Epithelial cell of esophagus (primary cell): Measurements from ENCODE around the gene TGFB3.

Experiments used
- DNase-seq: peaks from one replicate; pipeline ENCODE4 v3.0.0; 2010; ENCODE audit warnings: low read depth
- H3K4me3 ChIP-seq: 2 replicates; pipeline ENCODE4 v1.5.1; 2011; ENCODE audit warnings: mild to moderate bottlenecking, low read length, control low read depth
- CTCF ChIP-seq: IDR thresholded peaks from 2 replicates; pipeline ENCODE4 v1.5.1; 2011; ENCODE audit warnings: low read depth, mild to moderate bottlenecking, low read length, control low read depth, inconsistent platforms; ENCODE audit not compliant: insufficient read depth; ENCODE audit errors: missing control alignments

Gene TGFB3

GRCh38 chr14:75941030-75941429 is 40.8 kb downstream of the TGFB3 start:
- no peak for DNase-seq
- H3K4me3 ChIP-seq = no peak overlapping the region
- TF ChIP-seq CTCF = no peak

GRCh38 chr14:75939200-75939599 is 42.6 kb downstream of the TGFB3 start:
- peak; percentile 7 for DNase-seq
- TF ChIP-seq CTCF = no peak
- H3K4me3 ChIP-seq = no peak overlapping the region

GRCh38 chr14:75934998-75935628 is 46.7 kb downstream of the TGFB3 start:
- no peak overlapping the region for H3K4me3 ChIP-seq
- DNase-seq = no peak
- TF ChIP-seq CTCF = no peak

DNA sequence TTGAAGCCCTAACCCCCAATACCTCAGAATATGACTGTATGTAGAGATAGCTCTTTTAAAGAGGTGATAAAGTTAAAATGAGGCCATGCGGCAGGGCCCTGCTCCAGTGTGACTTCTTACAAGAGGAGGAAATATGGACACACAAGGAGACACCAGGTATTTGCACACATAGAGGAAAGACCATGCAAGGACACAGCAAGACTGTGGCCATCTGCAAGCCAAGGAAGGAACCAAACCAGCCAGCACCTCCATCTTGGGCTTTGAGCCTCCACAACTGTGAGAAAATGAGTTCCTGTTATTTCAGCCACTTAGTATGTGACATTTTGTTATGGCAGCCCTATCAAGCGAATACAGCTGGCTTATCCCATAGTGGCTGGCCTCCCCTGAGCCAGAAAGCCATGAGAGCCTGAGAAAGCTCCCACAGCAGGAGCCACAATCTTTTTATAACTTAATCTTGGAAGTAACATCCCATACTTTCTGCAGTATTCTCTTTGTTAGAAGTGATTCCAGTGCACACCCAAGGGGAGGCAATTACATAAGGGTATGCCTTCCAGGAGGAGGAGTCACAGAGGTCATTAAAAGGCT is 48.0 kb downstream of the TGFB3 start:
- TF ChIP-seq CTCF = no peak
- H3K4me3 ChIP-seq = no peak overlapping the region
- DNase-seq = no peak

- no peak for TF ChIP-seq CTCF
- DNase-seq = no peak
- H3K4me3 ChIP-seq = no peak overlapping the region
These were observed 53.1 kb downstream of the TGFB3 start for GRCh38 chr14:75928690-75929181.

GRCh38 chr14:75927564-75928087 is 54.2 kb downstream of the TGFB3 start:
- H3K4me3 ChIP-seq = no peak overlapping the region
- DNase-seq = no peak
- TF ChIP-seq CTCF = no peak
